ENCODE data around the gene ACOT8. TPM values are rescaled to one million over a fixed set of nuclear protein-coding genes. Genes with fewer than 3 reads are reported as not detected.
A peak's percentile ranks its signal among the peaks of the same experiment; 100 is the strongest.

The ACOT8 gene
- total and polyA plus RNA-seq, 2 donors (not counting 3 experiments of a cell fraction or from before 2014, with no cell fraction given), result 15.5 to 50.9 TPM

- ChIA-PET POLR2A (no interaction called here), CTCF (interaction anchor here (1.1 to 2.0 kb wide), 2 partner anchors 140 to 152 kb away, joined by 3 to 6 read pairs; no protein-coding TSS in a partner anchor)
- DNase-seq (ENCODE audit: low read depth, low spot score) (no peak), FAIRE-seq (no peak)
- Histone ChIP-seq H3K9me3 (replicated peaks; ENCODE audit: control insufficient read depth, insufficient read depth, low read length) (no peaks in the 10 kb centered on the region), H3K4me2 (ENCODE audit: insufficient read depth, low read length) (no peak overlapping the region), H3K36me3 (ENCODE audit: control insufficient read depth in 2 of 2, extremely low read depth in 1 of 2, insufficient read depth in 2 of 2, low read length in 2 of 2) (no peaks in the 10 kb centered on the region), H3K27me3 (ENCODE audit: control insufficient read depth in 2 of 2, insufficient read depth in 2 of 2, low read length in 2 of 2) (peaks cover 8 to 9% of the 10 kb centered on the region in 2 experiments), H3K79me2 (ENCODE audit: control insufficient read depth, insufficient read depth, low read length) (peaks cover 17% of the 10 kb centered on the region), H3K9ac (replicated peaks; ENCODE audit: extremely low read depth, insufficient read depth, low read length) (no peak overlapping the region), H4K20me1 (replicated peaks; ENCODE audit: control insufficient read depth, extremely low read depth, insufficient read depth, low read length) (no peaks in the 10 kb centered on the region), H3K9me1 (replicated peaks; ENCODE audit: control insufficient read depth, extremely low read depth, insufficient read depth, low read length) (no peaks in the 10 kb centered on the region), H3K4me3 (replicated peaks in 1 of 3; ENCODE audit: insufficient read depth in 1 of 3, low read depth in 1 of 3, low read length in 3 of 3) (no peak overlapping the region), H3K27ac (ENCODE audit: insufficient read depth, low read depth, low read length) (no peak overlapping the region), H2AFZ (ENCODE audit: low read depth, low read length) (no peak overlapping the region), H3K4me1 (ENCODE audit: control insufficient read depth, extremely low read depth, insufficient read depth, low read length) (peaks cover 15% of the 10 kb centered on the region)
- dilution Hi-C loops (cut with MboI; ENCODE audit: extremely low pct_ligation_motif_present, low sequenced_read_pairs), result no loop called here
- intact Hi-C loops (cut with micrococcal nuclease), result loop anchor here (10.0 kb wide), 2 partner anchors 267 to 547 kb away; partner anchors contain the start of gene NCOA5
- TF ChIP-seq FOS (IDR thresholded peaks at IDR 0.05; ENCODE audit: borderline replicate concordance, insufficient read depth, low read length) (no peak), GATA2 (IDR thresholded peaks at IDR 0.05; ENCODE audit: insufficient read depth, insufficient read length, low read depth, low read length) (no peak), MYC (IDR thresholded peaks at IDR 0.05; ENCODE audit: low read depth, low read length) (no peak), MAX (IDR thresholded peaks at IDR 0.05; ENCODE audit: insufficient read depth, insufficient read length) (no peak), POLR2A (IDR thresholded peaks at IDR 0.05; ENCODE audit: low read depth, low read length) (no peak), JUN (IDR thresholded peaks at IDR 0.05; ENCODE audit: borderline replicate concordance, insufficient read depth, insufficient read length, low read depth) (no peak)
- BruUV-seq (replicated peaks), result no TSS peak
Observed at GRCh38 chr20:45818239-45818638, 39.0 kb downstream of the ACOT8 start.

- ChIA-PET POLR2A (no interaction called here), CTCF (interaction anchor here (1.8 kb wide), 1 partner anchor 18 kb away, joined by 4 read pairs; no protein-coding TSS in a partner anchor)
- H3K9me3 ChIP-seq (replicated peaks; ENCODE audit: control insufficient read depth, insufficient read depth, low read length), result no peaks in the 10 kb centered on the region
- H2AFZ ChIP-seq (ENCODE audit: low read depth, low read length), result no peak overlapping the region
- DNase-seq (ENCODE audit: low read depth, low spot score), result no peak
- dilution Hi-C loops (cut with MboI; ENCODE audit: extremely low pct_ligation_motif_present, low sequenced_read_pairs), result no loop called here
- BruUV-seq (replicated peaks), result no TSS peak
- H3K9ac ChIP-seq (replicated peaks; ENCODE audit: extremely low read depth, insufficient read depth, low read length), result no peak overlapping the region
- no peaks in the 10 kb centered on the region for H3K36me3 ChIP-seq (ENCODE audit: control insufficient read depth in 2 of 2, extremely low read depth in 1 of 2, insufficient read depth in 2 of 2, low read length in 2 of 2)
- H3K9me1 ChIP-seq (replicated peaks; ENCODE audit: control insufficient read depth, extremely low read depth, insufficient read depth, low read length), result no peaks in the 10 kb centered on the region
- intact Hi-C loops (cut with micrococcal nuclease), result loop anchor here (10.0 kb wide), 2 partner anchors 267 to 547 kb away; partner anchors contain the start of gene NCOA5
- H3K4me1 ChIP-seq (ENCODE audit: control insufficient read depth, extremely low read depth, insufficient read depth, low read length), result peaks cover 17% of the 10 kb centered on the region
- peak; percentile 60 for FAIRE-seq
- no peaks in the 10 kb centered on the region for H4K20me1 ChIP-seq (replicated peaks; ENCODE audit: control insufficient read depth, extremely low read depth, insufficient read depth, low read length)
- no peak overlapping the region for H3K27ac ChIP-seq (ENCODE audit: insufficient read depth, low read depth, low read length)
- H3K4me2 ChIP-seq (ENCODE audit: insufficient read depth, low read length), result no peak overlapping the region
- peaks cover 3% of the 10 kb centered on the region in 2 experiments for H3K27me3 ChIP-seq (ENCODE audit: control insufficient read depth in 2 of 2, insufficient read depth in 2 of 2, low read length in 2 of 2)
- no peak for TF ChIP-seq GATA2 (IDR thresholded peaks at IDR 0.05; ENCODE audit: insufficient read depth, insufficient read length, low read depth, low read length)
- TF ChIP-seq POLR2AphosphoS5 (IDR thresholded peaks at IDR 0.05; ENCODE audit: insufficient read depth, low read depth, low read length), result peak; percentile 35
- no peak overlapping the region for H3K4me3 ChIP-seq (replicated peaks in 1 of 3; ENCODE audit: insufficient read depth in 1 of 3, low read depth in 1 of 3, low read length in 3 of 3)
- H3K79me2 ChIP-seq (ENCODE audit: control insufficient read depth, insufficient read depth, low read length), result peaks cover 24% of the 10 kb centered on the region
Observed at GRCh38 chr20:45817376-45818194, 39.6 kb downstream of the ACOT8 start.
